ENCODE results near the gene ACOXL. TPM values are rescaled to one million over a fixed set of nuclear protein-coding genes. Genes with fewer than 3 reads are reported as not detected.

ACOXL gene
- total and polyA plus RNA-seq, 2 of the 8 experiments (the other 6 are each of a cell fraction or from before 2014, with no cell fraction given), result 11.4 to 20.6 TPM

DNA sequence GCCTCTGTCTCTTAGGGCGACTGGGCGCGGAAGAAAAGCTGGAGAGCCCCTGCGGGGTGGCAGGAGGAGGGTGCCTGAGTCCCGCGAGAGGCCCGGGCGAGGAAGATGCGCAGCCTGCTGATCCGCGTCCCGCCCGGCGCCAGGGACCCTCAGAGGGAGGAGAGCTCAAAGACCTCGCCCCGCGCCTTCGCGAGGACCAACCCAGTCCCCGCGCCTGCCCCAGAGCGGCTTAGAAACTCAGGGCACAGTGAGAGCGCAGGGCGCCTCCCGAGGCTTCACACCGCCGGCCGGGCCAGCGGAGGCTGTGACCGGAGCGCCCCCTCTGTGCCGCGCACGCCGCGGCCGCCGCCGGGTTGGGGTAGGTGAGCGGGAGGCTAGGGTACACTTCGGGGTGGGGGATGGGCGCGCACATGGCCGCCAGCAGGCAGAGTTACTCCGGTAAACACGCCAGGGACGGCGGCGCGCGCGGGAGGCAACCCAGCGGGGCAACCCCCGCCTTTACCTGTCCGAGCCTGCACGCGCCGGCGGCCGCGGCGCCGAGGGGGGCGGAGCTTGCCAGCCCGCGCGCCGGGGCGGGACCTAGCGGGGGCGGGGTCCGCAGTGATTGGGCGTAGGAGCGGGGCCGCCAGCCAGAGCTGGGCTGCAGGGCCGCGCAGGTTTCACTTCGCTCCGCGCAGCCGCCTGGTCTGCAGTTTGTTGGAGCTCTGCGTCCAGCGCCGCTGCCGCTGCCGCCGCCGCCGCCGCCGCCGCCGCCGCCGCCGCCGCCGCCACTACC is 388.1 kb downstream of the ACOXL start, which contains the start of gene BCL2L11 (continued):
- TF ChIP-seq CHD7 (IDR thresholded peaks at IDR 0.05; ENCODE audit: insufficient replicate concordance, low read length), result no peak
- 0 out of 2 replicates have a peak, but pooled peaks have one; percentile 45 for TF ChIP-seq TCF12 (IDR thresholded peaks at IDR 0.05; ENCODE audit: low read depth, low read length)
- peak; percentile 64; the same call in 1 of the 2 replicates for TF ChIP-seq PHF8 (conservative IDR thresholded peaks at IDR 0.05; ENCODE audit: low read depth, low read length)
- no peak for TF ChIP-seq YY1 (IDR thresholded peaks at IDR 0.05; ENCODE audit: low read depth, low read length)
- TF ChIP-seq SP2 (IDR thresholded peaks at IDR 0.05; ENCODE audit: low read length), result no peak
- peak in 1 of 2 experiments; percentile 8; a peak in 1 of 4 replicates for TF ChIP-seq HDAC2 (IDR thresholded peaks at IDR 0.05; ENCODE audit: borderline replicate concordance in 1 of 2, low read depth in 2 of 2, low read length in 2 of 2)
- TF ChIP-seq NANOG (IDR thresholded peaks at IDR 0.05; ENCODE audit: insufficient read depth, low read depth, low read length, poor library complexity, severe bottlenecking), result no peak
- peak; percentile 93 for TF ChIP-seq POLR2AphosphoS5 (IDR thresholded peaks at IDR 0.05; ENCODE audit: low read depth, low read length)
